GM12801 (cell line): ENCODE results near the gene RBM33.

ENCODE experiments used
- CTCF ChIP-seq: IDR thresholded peaks from one replicate; pipeline ENCODE4 v1.5.1; 2011; ENCODE audit warnings: control low read depth; ENCODE audit not compliant: insufficient read length; ENCODE audit errors: extremely low read depth

Gene RBM33

GRCh38 chr7:155766966-155767916 lies 122.8 kb downstream of the RBM33 start:
- TF ChIP-seq CTCF = no peak

GRCh38 chr7:155769701-155770100 lies 125.2 kb downstream of the RBM33 start:
- TF ChIP-seq CTCF = no peak

- no peak for TF ChIP-seq CTCF
Observed at GRCh38 chr7:155770241-155770640, 125.8 kb downstream of the RBM33 start.

GRCh38 chr7:155773531-155773930 lies 129.1 kb downstream of the RBM33 start:
- no peak for TF ChIP-seq CTCF

GRCh38 chr7:155774947-155775346 lies 130.5 kb downstream of the RBM33 start:
- TF ChIP-seq CTCF = no peak

- TF ChIP-seq CTCF = no peak
Observed at GRCh38 chr7:155775691-155776090, 131.2 kb downstream of the RBM33 start.

- no peak for TF ChIP-seq CTCF
Observed at GRCh38 chr7:155776606-155777005, 132.1 kb downstream of the RBM33 start.
